GM19240 (cell line): ENCODE data around the gene ARHGAP4.

ENCODE experiments used
- DNase-seq: peaks from one replicate; pipeline ENCODE4 v3.0.0; 2011; ENCODE audit warnings: low spot score; ENCODE audit not compliant: insufficient read length

The ARHGAP4 gene

GRCh38 chrX:153907456-153907855 lies 18.6 kb downstream of the ARHGAP4 start:
- DNase-seq = no peak

DNA sequence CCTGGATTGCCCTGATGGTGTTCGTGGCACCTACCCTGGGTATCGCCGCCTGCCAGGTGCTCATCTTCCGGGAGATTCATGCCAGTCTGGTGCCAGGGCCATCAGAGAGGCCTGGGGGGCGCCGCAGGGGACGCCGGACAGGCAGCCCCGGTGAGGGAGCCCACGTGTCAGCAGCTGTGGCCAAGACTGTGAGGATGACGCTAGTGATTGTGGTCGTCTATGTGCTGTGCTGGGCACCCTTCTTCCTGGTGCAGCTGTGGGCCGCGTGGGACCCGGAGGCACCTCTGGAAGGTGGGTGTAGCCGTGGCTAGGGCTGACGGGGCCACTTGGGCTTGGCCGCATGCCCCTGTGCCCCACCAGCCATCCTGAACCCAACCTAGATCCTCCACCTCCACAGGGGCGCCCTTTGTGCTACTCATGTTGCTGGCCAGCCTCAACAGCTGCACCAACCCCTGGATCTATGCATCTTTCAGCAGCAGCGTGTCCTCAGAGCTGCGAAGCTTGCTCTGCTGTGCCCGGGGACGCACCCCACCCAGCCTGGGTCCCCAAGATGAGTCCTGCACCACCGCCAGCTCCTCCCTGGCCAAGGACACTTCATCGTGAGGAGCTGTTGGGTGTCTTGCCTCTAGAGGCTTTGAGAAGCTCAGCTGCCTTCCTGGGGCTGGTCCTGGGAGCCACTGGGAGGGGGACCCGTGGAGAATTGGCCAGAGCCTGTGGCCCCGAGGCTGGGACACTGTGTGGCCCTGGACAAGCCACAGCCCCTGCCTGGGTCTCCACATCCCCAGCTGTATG lies 19.7 kb downstream of the ARHGAP4 start:
- DNase-seq = no peak

- no peak for DNase-seq
Observed at GRCh38 chrX:153905481-153906095, 20.5 kb downstream of the ARHGAP4 start.

GRCh38 chrX:153903991-153904957 lies 21.8 kb downstream of the ARHGAP4 start, which contains the start of gene AVPR2:
Gene AVPR2 (plus strand): TSS chrX:153904673. CDS start chrX:153905146, 473 bp downstream.
- no peak for DNase-seq

- no peak for DNase-seq
Observed at GRCh38 chrX:153903238-153903980, 22.7 kb downstream of the ARHGAP4 start.

- no peak for DNase-seq
Observed at GRCh38 chrX:153902385-153902784, 23.7 kb downstream of the ARHGAP4 start.

DNA sequence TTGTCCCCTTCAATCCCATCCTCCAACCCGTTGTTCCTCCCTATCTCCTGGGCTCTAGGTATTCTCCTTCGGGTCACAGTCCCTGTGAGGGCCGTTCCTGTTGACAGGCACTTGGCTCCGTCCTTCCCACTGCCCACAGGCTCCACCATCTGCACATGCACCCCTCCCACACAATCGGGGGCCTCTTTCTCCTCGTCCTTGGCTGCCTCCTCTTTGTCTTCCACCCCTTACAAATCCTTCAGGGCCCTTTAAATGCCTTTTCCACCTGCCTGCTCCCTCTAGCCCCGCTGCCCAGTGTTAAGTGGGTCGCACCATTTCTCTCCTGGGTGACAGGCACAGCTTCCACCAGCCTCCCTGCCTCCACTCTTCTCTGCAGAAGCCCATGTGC lies 24.3 kb downstream of the ARHGAP4 start:
- no peak for DNase-seq

- DNase-seq = peak; percentile 88
Observed at GRCh38 chrX:153900831-153901752, 25.0 kb downstream of the ARHGAP4 start.

DNA sequence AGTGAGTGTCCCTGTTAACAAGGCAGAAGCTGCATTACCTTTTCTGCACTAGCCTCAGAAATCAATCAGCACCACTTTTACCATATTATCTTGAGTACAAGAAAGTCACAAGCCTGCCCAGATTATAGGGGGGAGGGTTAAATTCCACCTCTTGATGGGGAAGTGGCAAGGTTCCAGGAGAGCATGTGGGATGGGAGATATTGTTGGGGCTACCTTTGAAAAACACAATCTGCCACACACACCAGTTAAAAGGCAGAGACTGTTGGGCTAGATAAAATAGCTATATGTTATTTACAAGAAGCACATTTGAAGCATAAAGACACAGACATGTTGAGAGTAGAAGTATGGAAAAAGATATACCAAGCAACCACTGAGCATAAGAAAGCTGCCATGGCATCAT lies 28.2 kb downstream of the ARHGAP4 start:
- DNase-seq = no peak

- DNase-seq = no peak
Observed at GRCh38 chrX:153889123-153889522, 36.9 kb downstream of the ARHGAP4 start.

DNA sequence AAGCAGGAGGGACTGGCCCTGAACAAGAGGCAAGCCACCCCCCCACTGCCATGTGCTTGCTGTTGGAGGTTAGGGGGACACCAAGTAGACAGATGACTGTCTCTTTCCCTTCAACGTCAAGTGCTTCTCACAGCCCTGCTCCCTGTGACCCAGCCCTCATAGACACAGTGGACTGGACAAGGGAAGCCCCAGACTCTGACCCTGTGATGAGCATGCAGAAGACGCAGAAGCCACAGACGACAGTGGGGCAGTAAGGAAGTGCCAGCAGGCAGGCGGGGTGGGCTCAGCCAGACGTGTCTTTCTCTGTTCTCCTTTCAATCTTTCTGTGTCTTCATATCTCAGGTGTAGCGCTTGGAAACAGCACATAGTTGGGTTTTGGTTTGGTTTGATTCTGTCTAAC lies 37.7 kb downstream of the ARHGAP4 start:
- no peak for DNase-seq

GRCh38 chrX:153887385-153887784 lies 38.7 kb downstream of the ARHGAP4 start:
- no peak for DNase-seq

- DNase-seq = no peak
Observed at GRCh38 chrX:153886915-153887314, 39.1 kb downstream of the ARHGAP4 start.

DNA sequence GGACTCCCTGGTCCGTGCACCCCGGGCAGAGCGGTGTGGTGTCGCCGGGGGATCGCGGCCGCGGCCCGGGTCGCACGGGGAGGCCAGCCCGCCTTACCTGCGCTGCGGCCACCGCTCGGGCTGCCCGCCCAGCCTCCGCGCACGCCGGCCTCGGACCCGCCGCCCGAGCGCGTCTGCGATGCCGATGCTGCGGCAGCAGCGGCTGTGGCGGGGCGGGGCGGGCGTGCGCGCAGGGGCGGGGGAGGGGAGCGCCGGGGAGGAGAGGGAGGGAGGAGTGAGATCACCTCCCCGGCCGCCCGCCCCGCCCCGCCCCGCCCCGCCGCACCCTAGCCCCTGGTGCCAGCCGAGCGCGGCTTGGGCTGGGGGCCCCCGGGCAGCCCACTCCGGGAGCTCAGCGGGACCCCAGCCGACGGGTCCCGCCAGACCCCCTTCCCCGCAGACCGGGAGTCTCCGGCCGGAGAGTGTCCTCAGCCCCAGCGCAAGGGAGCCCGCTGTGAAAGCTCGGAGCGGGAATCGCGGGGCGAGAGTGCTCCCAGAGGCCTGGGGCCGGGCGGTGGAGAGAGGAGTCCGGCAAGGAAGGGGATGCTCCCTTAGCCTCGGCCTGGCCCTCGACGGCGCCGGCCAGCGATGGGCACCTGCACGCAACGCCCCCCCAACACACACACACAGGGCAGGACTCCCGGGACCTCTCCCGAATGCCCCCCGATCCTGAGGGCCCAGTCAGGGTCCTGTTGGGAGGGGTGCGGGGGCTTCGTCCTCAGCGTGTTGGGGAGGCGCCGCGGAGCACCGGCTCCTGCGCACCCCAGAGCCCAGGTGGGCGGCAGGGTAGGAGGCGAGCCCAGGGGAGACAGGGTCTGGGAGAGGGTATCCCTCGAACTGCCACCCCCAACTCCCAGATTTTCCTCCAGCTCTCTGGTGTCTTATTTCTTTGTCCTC lies 39.8 kb downstream of the ARHGAP4 start, which contains the start of gene L1CAM:
Gene L1CAM, minus strand, starts transcription at position 206 of the 936 bp plus-strand sequence. CDS start 10,337 bp downstream, outside the sequence.
- no peak for DNase-seq

GRCh38 chrX:153885208-153885787 lies 40.8 kb downstream of the ARHGAP4 start:
- no peak for DNase-seq

GRCh38 chrX:153884590-153884989 lies 41.5 kb downstream of the ARHGAP4 start:
- no peak for DNase-seq

DNA sequence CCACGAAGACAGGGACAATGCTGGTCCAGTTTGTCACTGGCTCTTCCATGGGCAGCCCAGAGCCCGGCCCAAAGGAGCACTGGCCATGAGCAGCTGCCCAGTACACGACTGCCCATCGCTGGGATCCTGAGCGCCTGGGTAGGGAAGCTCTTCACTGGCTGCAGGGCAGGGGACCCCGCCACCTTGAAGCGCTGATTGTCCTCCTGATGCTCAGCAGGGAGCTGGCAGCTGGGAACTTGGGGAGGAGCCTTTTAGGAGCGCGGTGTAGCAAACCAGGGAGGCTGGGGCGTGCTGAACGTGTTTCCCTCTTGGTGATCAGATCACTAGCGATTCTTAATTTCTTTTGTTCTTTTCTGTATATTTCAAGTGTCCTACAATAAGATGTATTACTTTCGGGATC lies 41.9 kb downstream of the ARHGAP4 start:
- DNase-seq = no peak

DNA sequence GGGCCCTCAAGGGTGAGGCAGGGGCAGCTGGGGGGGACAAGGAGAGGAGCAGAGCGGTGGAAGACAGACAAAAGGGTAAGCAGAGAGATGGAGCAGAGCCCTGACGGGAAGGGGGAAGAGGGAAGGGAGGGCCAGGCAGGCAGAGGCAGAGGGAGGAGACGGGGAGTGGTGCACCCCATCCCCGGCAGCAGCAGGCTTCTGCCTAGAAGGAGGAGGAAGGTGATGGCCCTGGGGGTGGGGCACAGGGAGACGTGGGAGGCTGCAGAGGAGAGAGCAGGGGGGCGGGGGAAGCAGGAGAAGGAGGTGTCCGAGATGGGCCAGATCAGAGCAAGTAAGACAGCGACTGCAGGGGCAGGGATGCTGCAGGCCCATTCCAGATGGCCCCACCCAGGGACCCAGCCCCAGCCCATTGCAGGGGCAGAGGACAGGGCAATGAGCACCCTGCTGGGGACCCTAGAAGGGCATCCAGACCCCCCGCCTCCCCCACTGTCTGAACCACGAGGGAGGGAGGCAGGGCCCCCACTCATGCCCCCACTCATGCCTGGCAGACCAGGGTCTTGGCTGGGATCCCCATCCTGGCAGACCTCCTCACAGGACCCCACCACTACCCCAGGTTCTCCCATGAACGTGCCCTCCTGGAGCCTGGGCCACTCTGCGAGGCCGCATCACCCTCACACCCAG lies 42.8 kb downstream of the ARHGAP4 start:
- no peak for DNase-seq
